K562 (cell line): ENCODE data around the gene PDHX. TPM values are rescaled to one million over a fixed set of nuclear protein-coding genes. Genes with fewer than 3 reads are reported as not detected.
A peak's percentile ranks its signal among the peaks of the same experiment; 100 is the strongest.

Experiments used
- CBX1 ChIP-seq: sonication (generic); IDR thresholded peaks from 2 replicates; pipeline ENCODE4 v1.6.1; 2016; ENCODE audit warnings: antibody characterized with exemption, low read depth, mild to moderate bottlenecking
- CHD4 ChIP-seq: fragments of 200-600 bp; sonication (generic); IDR thresholded peaks from 3 replicates; pipeline ENCODE4 v1.6.1; 2012; ENCODE audit warnings: low read depth, mild to moderate bottlenecking, mixed read lengths, low read length, inconsistent platforms; ENCODE audit not compliant: insufficient read depth, insufficient replicate concordance, poor library complexity, severe bottlenecking
- ESRRA ChIP-seq: fragments of 450-650 bp; IDR thresholded peaks from 2 replicates; pipeline ENCODE4 v1.6.1; 2014; ENCODE audit warnings: low read depth, mild to moderate bottlenecking, moderate library complexity, borderline replicate concordance
- GABPB1 ChIP-seq: sonication (generic); formaldehyde crosslinking; IDR thresholded peaks from 2 replicates; pipeline ENCODE4 v1.8.0; 2022; ENCODE audit warnings: mild to moderate bottlenecking, missing genetic modification reagents
- ILK ChIP-seq: fragments of 450-650 bp; IDR thresholded peaks from 2 replicates; pipeline ENCODE4 v1.6.1; 2016; ENCODE audit warnings: missing genetic modification characterization, low read depth, mild to moderate bottlenecking, missing compliant biosample characterization, moderate library complexity, borderline replicate concordance
- MAZ ChIP-seq, 2 experiments: fragments of 450-650 bp in 1 of 2; sonication (generic) in 1 of 2; formaldehyde crosslinking; IDR thresholded peaks in 1 of 2; conservative IDR thresholded peaks in 1 of 2; 2 replicates each; pipeline versions ENCODE4 v1.4.0 to v1.5.0; 2020; ENCODE audit warnings: mild to moderate bottlenecking in 1 of 2, missing genetic modification reagents in 1 of 2
- MYNN ChIP-seq, 2 experiments: sonication (generic); formaldehyde crosslinking in 1 of 2; IDR thresholded peaks; 2 replicates each; pipeline versions ENCODE4 v1.5.0 to v1.6.1; 2016 to 2020; ENCODE audit warnings: antibody characterized with exemption in 1 of 2, missing genetic modification reagents in 1 of 2
- NCOA1 ChIP-seq: fragments of 450-650 bp; IDR thresholded peaks from 2 replicates; pipeline ENCODE4 v1.6.1; 2016; ENCODE audit warnings: low read depth
- NCOR1 ChIP-seq: fragments of 450-650 bp; IDR thresholded peaks from 2 replicates; pipeline ENCODE4 v1.6.1; 2016; ENCODE audit warnings: mild to moderate bottlenecking, moderate library complexity
- PHB2 ChIP-seq: fragments of 450-650 bp; IDR thresholded peaks from 2 replicates; pipeline ENCODE4 v1.6.1; 2017; ENCODE audit warnings: low read depth
- RBM22 ChIP-seq: fragments of 200-400 bp; formaldehyde crosslinking; IDR thresholded peaks from 2 replicates; pipeline ENCODE4 v1.6.1; 2018; ENCODE audit warnings: low read length, low read depth; ENCODE audit not compliant: poor library complexity, severe bottlenecking
- TOE1 ChIP-seq, 2 experiments: fragments of 450-650 bp in 1 of 2; sonication (generic) in 1 of 2; formaldehyde crosslinking in 1 of 2; IDR thresholded peaks; 2 replicates each; pipeline versions ENCODE4 v1.7.1 to v1.8.0; 2016 to 2022; ENCODE audit warnings: borderline replicate concordance in 2 of 2, mild to moderate bottlenecking in 2 of 2, antibody characterized with exemption in 1 of 2, inconsistent platforms in 1 of 2, low read depth in 1 of 2, missing genetic modification reagents in 1 of 2, moderate library complexity in 1 of 2
- XRCC4 ChIP-seq: IDR thresholded peaks from one replicate; pipeline ENCODE4 v1.6.1; 2011; ENCODE audit not compliant: insufficient read depth, insufficient read length; ENCODE audit errors: extremely low read depth
- ZFPM2 ChIP-seq: fragments of 250-450 bp; sonication (Bioruptor Pico); IDR thresholded peaks from 2 replicates; pipeline ENCODE4 v1.5.1; 2022; ENCODE audit warnings: mild to moderate bottlenecking
- ZNF197 ChIP-seq: fragments of 200-800 bp; sonication (Bioruptor generic); IDR thresholded peaks from 2 replicates; pipeline ENCODE4 v1.6.1; 2016; ENCODE audit warnings: low read depth, missing genetic modification characterization, missing compliant biosample characterization
- ZNF3 ChIP-seq: fragments of 250-450 bp; sonication (Bioruptor Pico); IDR thresholded peaks from 2 replicates; pipeline ENCODE4 v1.5.0; 2021; ENCODE audit warnings: mild to moderate bottlenecking, moderate library complexity
- ZNF444 ChIP-seq: fragments of 250-450 bp; sonication (Bioruptor Pico); IDR thresholded peaks from 2 replicates; pipeline ENCODE4 v1.4.0; 2020; ENCODE audit warnings: mild to moderate bottlenecking, moderate library complexity
- ZNF551 ChIP-seq: fragments of 250-450 bp; sonication (Bioruptor Pico); IDR thresholded peaks from 2 replicates; pipeline ENCODE4 v1.5.0; 2021; ENCODE audit warnings: mild to moderate bottlenecking, moderate library complexity
- ZNF584 ChIP-seq: fragments of 200-800 bp; sonication (Bioruptor generic); IDR thresholded peaks from 2 replicates; pipeline ENCODE4 v1.6.1; 2016; ENCODE audit warnings: low read depth, mild to moderate bottlenecking, missing genetic modification characterization, missing compliant biosample characterization
- ZNF79 ChIP-seq: fragments of 250-450 bp; sonication (Bioruptor Pico); IDR thresholded peaks from 2 replicates; pipeline ENCODE4 v1.4.0; 2020; ENCODE audit warnings: low read depth, mild to moderate bottlenecking, moderate library complexity
- ZSCAN32 ChIP-seq: fragments of 450-650 bp; formaldehyde crosslinking; IDR thresholded peaks from 2 replicates; pipeline ENCODE4 v1.4.0; 2020; ENCODE audit warnings: mild to moderate bottlenecking, moderate library complexity
- polyA plus RNA-seq, 8 experiments: library from polyadenylated mRNA; depleted of rRNA in 4 of 8; stranded (reverse) in 5 of 8; unstranded in 3 of 8; fragments of >200 nt; fragmentation: Nextera tagmentation in 2 of 8; fragmentation: Illumina TruSeq in 1 of 8; extraction: Ambion mirVana in 2 of 8; extraction: Trizol in 1 of 8; gene quantifications; 2 replicates each; pipeline versions ENCODE4 v1.2.1 to v1.2.3, GENCODE V29; 2011 to 2014; ENCODE audit warnings: inconsistent platforms in 1 of 8, missing spikeins in 1 of 8
- total RNA-seq, 7 experiments: library from RNA; depleted of rRNA in 6 of 7; stranded (reverse); fragments of >200 nt in 6 of 7; fragmentation: Illumina TruSeq in 2 of 7; extraction: Trizol in 2 of 7; gene quantifications; 2 replicates each; pipeline versions ENCODE4 v1.2.1 to v1.2.3, GENCODE V29; 2011 to 2021; ENCODE audit warnings: low replicate concordance in 1 of 7
- TF ChIP-seq, protein P1 (sequence below): sonication (generic); formaldehyde crosslinking; IDR thresholded peaks from 2 replicates; pipeline ENCODE4 v1.8.0; 2022; ENCODE audit warnings: missing genetic modification reagents, mild to moderate bottlenecking, borderline replicate concordance
- TF ChIP-seq, protein P2 (sequence below): sonication (generic); formaldehyde crosslinking; IDR thresholded peaks from 2 replicates; pipeline ENCODE4 v1.8.0; 2022; ENCODE audit warnings: mild to moderate bottlenecking, missing genetic modification reagents
- TF ChIP-seq, protein P3 (sequence below): fragments of 250-450 bp; sonication (Bioruptor Pico); IDR thresholded peaks from 2 replicates; pipeline ENCODE4 v1.9.0; 2021; ENCODE audit warnings: mild to moderate bottlenecking

The PDHX gene
- total and polyA plus RNA-seq, 9 of the 15 experiments (the other 6 are each of a cell fraction or from before 2014, with no cell fraction given) = 20.8 to 43.5 (median 31.2) TPM

DNA sequence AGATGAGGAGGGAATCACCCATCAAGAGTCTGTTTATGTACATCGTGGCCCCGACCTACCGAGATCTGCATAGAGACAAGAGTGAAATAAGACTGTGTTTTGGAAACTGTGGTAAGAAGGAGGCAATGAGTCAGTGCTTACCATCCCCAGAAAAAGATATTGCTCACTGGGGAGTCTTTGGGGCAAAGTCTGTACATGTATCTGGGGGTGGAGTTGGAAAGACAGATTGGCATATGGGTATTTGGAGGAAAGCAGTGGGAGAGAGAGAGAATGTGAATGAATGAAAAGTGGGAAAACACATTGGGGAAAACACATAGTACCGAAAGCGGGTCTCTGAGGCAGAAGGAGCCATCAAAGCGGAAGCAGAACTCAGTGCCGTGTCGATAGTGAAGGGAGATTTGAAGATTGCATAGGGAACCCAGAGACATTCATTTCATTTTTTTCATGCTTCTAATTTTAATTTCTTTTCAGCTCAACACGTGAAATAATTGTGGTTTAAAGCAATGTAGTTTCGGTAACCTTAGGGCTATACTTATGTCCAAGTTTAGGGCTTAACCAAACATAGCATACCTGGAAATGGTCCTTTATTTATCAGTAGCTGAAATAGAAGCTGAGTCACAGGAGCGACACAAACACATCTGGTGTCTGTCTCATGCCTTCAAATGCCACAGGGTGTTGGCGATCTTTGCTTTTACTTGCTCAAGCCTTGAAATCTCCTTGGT lies 124.0 kb downstream of the PDHX start (continued):
- TF ChIP-seq ZNF3 (no peak), ESRRA (no peak), ZSCAN32 (CRISPR knock-in tag) (no peak), GABPB1 (no peak), ZNF79 (CRISPR knock-in tag) (no peak), XRCC4 (no peak), MAZ (CRISPR knock-in tag; conservative IDR thresholded peaks at IDR 0.05 in 1 of 2, IDR thresholded peaks at IDR 0.05 in 1 of 2) (0 out of 4 replicates have a peak, but pooled peaks of 1 of the 2 experiments have one; percentile 29), ZNF584 (CRISPR knock-in tag) (no peak), ILK (no peak), TOE1 (IDR thresholded peaks at IDR 0.05; ENCODE audit: borderline replicate concordance) (peak; percentile 44; the same call in 1 of the 2 replicates), TOE1 (CRISPR knock-in tag; IDR thresholded peaks at IDR 0.05; ENCODE audit: borderline replicate concordance, low read depth) (no peak), NCOA1 (no peak), MYNN (IDR thresholded peaks at IDR 0.05) (no peak), MYNN (CRISPR knock-in tag; IDR thresholded peaks at IDR 0.05) (no peak), CBX1 (no peak), RBM22 (no peak), CHD4 (peak; percentile 15), PHB2 (no peak), NCOR1 (no peak), ZNF551 (no peak), ZFPM2 (no peak), ZNF444 (CRISPR knock-in tag) (no peak), ZNF197 (CRISPR knock-in tag) (no peak)
- TF ChIP-seq, protein P1, sequence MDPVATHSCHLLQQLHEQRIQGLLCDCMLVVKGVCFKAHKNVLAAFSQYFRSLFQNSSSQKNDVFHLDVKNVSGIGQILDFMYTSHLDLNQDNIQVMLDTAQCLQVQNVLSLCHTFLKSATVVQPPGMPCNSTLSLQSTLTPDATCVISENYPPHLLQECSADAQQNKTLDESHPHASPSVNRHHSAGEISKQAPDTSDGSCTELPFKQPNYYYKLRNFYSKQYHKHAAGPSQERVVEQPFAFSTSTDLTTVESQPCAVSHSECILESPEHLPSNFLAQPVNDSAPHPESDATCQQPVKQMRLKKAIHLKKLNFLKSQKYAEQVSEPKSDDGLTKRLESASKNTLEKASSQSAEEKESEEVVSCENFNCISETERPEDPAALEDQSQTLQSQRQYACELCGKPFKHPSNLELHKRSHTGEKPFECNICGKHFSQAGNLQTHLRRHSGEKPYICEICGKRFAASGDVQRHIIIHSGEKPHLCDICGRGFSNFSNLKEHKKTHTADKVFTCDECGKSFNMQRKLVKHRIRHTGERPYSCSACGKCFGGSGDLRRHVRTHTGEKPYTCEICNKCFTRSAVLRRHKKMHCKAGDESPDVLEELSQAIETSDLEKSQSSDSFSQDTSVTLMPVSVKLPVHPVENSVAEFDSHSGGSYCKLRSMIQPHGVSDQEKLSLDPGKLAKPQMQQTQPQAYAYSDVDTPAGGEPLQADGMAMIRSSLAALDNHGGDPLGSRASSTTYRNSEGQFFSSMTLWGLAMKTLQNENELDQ = no peak
- TF ChIP-seq, protein P2, sequence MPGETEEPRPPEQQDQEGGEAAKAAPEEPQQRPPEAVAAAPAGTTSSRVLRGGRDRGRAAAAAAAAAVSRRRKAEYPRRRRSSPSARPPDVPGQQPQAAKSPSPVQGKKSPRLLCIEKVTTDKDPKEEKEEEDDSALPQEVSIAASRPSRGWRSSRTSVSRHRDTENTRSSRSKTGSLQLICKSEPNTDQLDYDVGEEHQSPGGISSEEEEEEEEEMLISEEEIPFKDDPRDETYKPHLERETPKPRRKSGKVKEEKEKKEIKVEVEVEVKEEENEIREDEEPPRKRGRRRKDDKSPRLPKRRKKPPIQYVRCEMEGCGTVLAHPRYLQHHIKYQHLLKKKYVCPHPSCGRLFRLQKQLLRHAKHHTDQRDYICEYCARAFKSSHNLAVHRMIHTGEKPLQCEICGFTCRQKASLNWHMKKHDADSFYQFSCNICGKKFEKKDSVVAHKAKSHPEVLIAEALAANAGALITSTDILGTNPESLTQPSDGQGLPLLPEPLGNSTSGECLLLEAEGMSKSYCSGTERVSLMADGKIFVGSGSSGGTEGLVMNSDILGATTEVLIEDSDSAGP (CRISPR knock-in tag) = no peak
- TF ChIP-seq, protein P3, sequence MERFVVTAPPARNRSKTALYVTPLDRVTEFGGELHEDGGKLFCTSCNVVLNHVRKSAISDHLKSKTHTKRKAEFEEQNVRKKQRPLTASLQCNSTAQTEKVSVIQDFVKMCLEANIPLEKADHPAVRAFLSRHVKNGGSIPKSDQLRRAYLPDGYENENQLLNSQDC (CRISPR knock-in tag) = no peak
